Measurements from ENCODE around the gene FGF23. TPM values are rescaled to one million over a fixed set of nuclear protein-coding genes. Genes with fewer than 3 reads are reported as not detected.
A peak's percentile ranks its signal among the peaks of the same experiment; 100 is the strongest.

Gene FGF23
- total and polyA plus RNA-seq, 2 donors (not counting 1 experiment from before 2014, with no cell fraction given), result not detected

- Histone ChIP-seq H2AFZ (ENCODE audit: insufficient read depth, low read depth, low read length, poor library complexity, severe bottlenecking) (no peak overlapping the region), H3K36me3 (replicated peaks in 1 of 2; ENCODE audit: control extremely low read depth in 1 of 2, control insufficient read depth in 1 of 2, extremely low read depth in 1 of 2, insufficient read depth in 2 of 2, low read length in 1 of 2) (peaks cover 0 to 4% of the 10 kb centered on the region in 2 experiments), H3K27me3 (replicated peaks in 1 of 4; ENCODE audit: control extremely low read depth in 1 of 4, control insufficient read depth in 3 of 4, insufficient read depth in 4 of 4, low read length in 3 of 4) (no peaks in the 10 kb centered on the region), H4K20me1 (ENCODE audit: control insufficient read depth, insufficient read depth, low read length, poor library complexity, severe bottlenecking) (no peaks in the 10 kb centered on the region), H3K4me1 (ENCODE audit: control insufficient read depth in 2 of 2, insufficient read depth in 2 of 2, low read length in 2 of 2) (peaks cover 26 to 30% of the 10 kb centered on the region in 2 donors), H3K79me2 (ENCODE audit: control insufficient read depth, insufficient read depth, low read length) (peaks cover 67% of the 10 kb centered on the region), H3K27ac (ENCODE audit: low read length in 2 of 2) (no peak overlapping the region), H3K4me3 (ENCODE audit: control extremely low read depth in 1 of 5, extremely low read depth in 1 of 5, insufficient read depth in 1 of 5, low read depth in 2 of 5, low read length in 4 of 5) (no peak overlapping the region), H3K9me3 (ENCODE audit: control extremely low read depth in 1 of 3, control insufficient read depth in 2 of 3, insufficient read depth in 1 of 3, low read length in 2 of 3) (no peaks in the 10 kb centered on the region), H3K9ac (ENCODE audit: low read length) (no peak overlapping the region), H3K4me2 (replicated peaks; ENCODE audit: low read depth, low read length, poor library complexity, severe bottlenecking) (no peak overlapping the region)
- Mint-ChIP-seq H3K27ac (no peak overlapping the region), H3K4me3 (no peak overlapping the region), H3K27me3 (no peaks in the 10 kb centered on the region), H3K9me3 (ENCODE audit: insufficient read depth) (no peaks in the 10 kb centered on the region), H3K4me1 (peaks cover 33% of the 10 kb centered on the region)
- intact Hi-C loops (cut with micrococcal nuclease), result loop anchor here (5.0 kb wide), 1 partner anchor 1432 kb away; the partner anchor contains the start of gene TULP3
- ATAC-seq (ENCODE audit: low read depth) (no peak), DNase-seq (no peak)
- 99% methylated on average over 23 of the region's 28 CpGs for WGBS (ENCODE audit: insufficient coverage)
- ChIA-PET CTCF (interaction anchor here (0.5 to 0.6 kb wide), 2 partner anchors 451 to 550 kb away, joined by 5 read pairs; no protein-coding TSS in a partner anchor), POLR2A (interaction anchor here (0.7 kb wide), 1 partner anchor 571 kb away, joined by 5 read pairs; the partner anchor contains the start of gene CRACR2A)
- no peak for TF ChIP-seq CTCF (IDR thresholded peaks at IDR 0.05)
These were observed 55.1 kb downstream of the FGF23 start for GRCh38 chr12:4324366-4324765.

GRCh38 chr12:4323396-4323795, 56.1 kb downstream of the FGF23 start:
- Histone ChIP-seq H3K27me3 (replicated peaks in 1 of 4; ENCODE audit: control extremely low read depth in 1 of 4, control insufficient read depth in 3 of 4, insufficient read depth in 4 of 4, low read length in 3 of 4) (no peaks in the 10 kb centered on the region), H3K27ac (ENCODE audit: low read length in 2 of 2) (peak overlapping the region in 1 of 2 donors; percentile 39), H2AFZ (ENCODE audit: insufficient read depth, low read depth, low read length, poor library complexity, severe bottlenecking) (no peak overlapping the region), H3K36me3 (replicated peaks in 1 of 2; ENCODE audit: control extremely low read depth in 1 of 2, control insufficient read depth in 1 of 2, extremely low read depth in 1 of 2, insufficient read depth in 2 of 2, low read length in 1 of 2) (peaks cover 0 to 4% of the 10 kb centered on the region in 2 experiments), H3K79me2 (ENCODE audit: control insufficient read depth, insufficient read depth, low read length) (peaks cover 57% of the 10 kb centered on the region), H3K9ac (ENCODE audit: low read length) (peak overlapping the region; percentile 23), H3K4me3 (ENCODE audit: control extremely low read depth in 1 of 5, extremely low read depth in 1 of 5, insufficient read depth in 1 of 5, low read depth in 2 of 5, low read length in 4 of 5) (no peak overlapping the region), H3K9me3 (ENCODE audit: control extremely low read depth in 1 of 3, control insufficient read depth in 2 of 3, insufficient read depth in 1 of 3, low read length in 2 of 3) (no peaks in the 10 kb centered on the region), H3K4me2 (replicated peaks; ENCODE audit: low read depth, low read length, poor library complexity, severe bottlenecking) (peak overlapping the region; percentile 75), H3K4me1 (ENCODE audit: control insufficient read depth in 2 of 2, insufficient read depth in 2 of 2, low read length in 2 of 2) (peaks cover 26 to 30% of the 10 kb centered on the region in 2 donors), H4K20me1 (ENCODE audit: control insufficient read depth, insufficient read depth, low read length, poor library complexity, severe bottlenecking) (no peaks in the 10 kb centered on the region)
- ATAC-seq (ENCODE audit: low read depth) (no peak), DNase-seq (peak; percentile 26)
- CTCF ChIA-PET, result no interaction called here
- no peak overlapping the region for H3K27ac Mint-ChIP-seq
- no peak for TF ChIP-seq EZH2 (IDR thresholded peaks at IDR 0.05; ENCODE audit: borderline replicate concordance, insufficient read depth, low read depth, low read length, poor library complexity, severe bottlenecking)
- no peak for TF ChIP-seq CTCF (IDR thresholded peaks at IDR 0.05)
- peak overlapping the region; percentile 11 for H3K4me3 Mint-ChIP-seq
- intact Hi-C loops (cut with micrococcal nuclease), result loop anchor here (5.0 kb wide), 1 partner anchor 1431 kb away; the partner anchor contains the start of gene TULP3
- H3K9me3 Mint-ChIP-seq (ENCODE audit: insufficient read depth), result no peaks in the 10 kb centered on the region
- peaks cover 33% of the 10 kb centered on the region for H3K4me1 Mint-ChIP-seq
- no CpG with 5 or more reads among the region's 4 CpGs for WGBS (ENCODE audit: insufficient coverage)
- H3K27me3 Mint-ChIP-seq, result no peaks in the 10 kb centered on the region
- POLR2A ChIA-PET, result interaction anchor here (0.7 kb wide), 1 partner anchor 570 kb away, joined by 5 read pairs; the partner anchor contains the start of gene CRACR2A

Data from B cell (primary cell).